ENCODE measurements around the gene DLX6.

Gene DLX6

DNA sequence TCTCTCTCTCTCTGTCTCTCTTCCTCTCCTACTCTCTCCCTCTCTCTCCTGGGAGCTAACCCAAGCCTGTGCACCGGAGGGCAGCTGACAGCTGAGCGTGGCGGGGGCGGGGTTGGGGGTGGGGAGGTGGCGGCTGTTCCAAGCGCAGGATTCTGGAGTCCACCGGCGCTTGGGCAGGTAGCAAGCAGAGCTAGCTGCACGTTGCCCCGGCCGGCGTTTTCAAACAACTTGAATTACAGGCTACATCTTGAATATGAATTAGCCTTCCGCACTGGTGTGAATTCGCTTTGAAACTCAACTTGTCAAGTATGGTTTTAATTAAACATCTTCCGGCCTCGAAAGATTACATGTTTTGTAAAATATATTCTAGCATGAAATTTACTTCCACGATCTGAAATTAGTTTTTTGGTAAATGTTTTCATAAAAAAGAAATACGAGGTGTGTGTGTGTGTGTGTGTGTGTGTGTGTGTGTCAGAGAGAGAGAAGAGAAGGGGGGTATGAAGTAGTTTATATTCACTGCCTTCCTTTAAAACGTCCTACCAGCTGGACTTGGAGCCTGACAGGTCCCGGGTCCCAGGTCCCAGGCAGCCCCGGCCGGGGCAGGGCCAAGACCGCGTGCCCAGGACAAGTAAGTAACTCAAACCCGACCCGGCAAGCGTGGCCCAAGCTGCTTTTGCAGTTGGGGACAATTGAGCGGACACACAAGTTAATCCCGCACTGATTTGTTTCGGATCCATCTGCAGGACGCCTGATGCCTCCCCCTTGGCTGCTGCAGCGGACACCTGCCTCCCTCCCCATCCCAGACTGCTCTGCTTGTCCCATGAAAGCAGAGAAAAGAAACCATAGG, 9.0 kb upstream of the DLX6 start:
- no peak for FAIRE-seq

- FAIRE-seq = no peak
Observed at GRCh38 chr7:96996958-96997511, 8.3 kb upstream of the DLX6 start.

DNA sequence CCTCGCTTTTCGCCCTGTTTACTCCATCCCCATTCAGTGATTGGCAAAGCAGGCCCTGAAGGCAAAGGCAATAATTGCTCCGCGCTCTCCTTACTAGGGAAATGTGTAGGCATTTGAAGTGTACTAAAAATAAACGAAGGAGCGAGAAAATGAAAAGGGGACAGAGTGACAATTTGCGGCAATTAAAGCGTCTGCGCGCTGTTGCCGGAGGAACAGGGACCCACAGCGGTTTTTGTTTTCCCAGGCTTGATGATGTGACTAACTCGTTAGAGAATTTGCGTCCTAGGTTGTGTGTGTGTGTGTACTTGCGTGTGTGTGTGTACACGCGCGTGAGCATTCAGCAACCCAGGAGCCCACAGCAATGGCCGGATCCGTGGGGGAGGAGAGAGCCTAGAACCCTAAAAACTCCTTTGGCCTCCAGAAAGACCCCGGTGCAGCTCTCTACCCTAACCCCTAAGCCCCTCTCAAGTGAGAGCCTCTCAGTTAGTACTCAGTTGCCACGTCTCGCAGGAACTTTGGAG, 7.8 kb upstream of the DLX6 start:
- FAIRE-seq = no peak

- FAIRE-seq = no peak
Observed at GRCh38 chr7:96998333-96998732, 7.0 kb upstream of the DLX6 start.

GRCh38 chr7:96998744-96999143, 6.6 kb upstream of the DLX6 start:
- no peak for FAIRE-seq

GRCh38 chr7:97001221-97001620, 4.1 kb upstream of the DLX6 start:
- no peak for FAIRE-seq

DNA sequence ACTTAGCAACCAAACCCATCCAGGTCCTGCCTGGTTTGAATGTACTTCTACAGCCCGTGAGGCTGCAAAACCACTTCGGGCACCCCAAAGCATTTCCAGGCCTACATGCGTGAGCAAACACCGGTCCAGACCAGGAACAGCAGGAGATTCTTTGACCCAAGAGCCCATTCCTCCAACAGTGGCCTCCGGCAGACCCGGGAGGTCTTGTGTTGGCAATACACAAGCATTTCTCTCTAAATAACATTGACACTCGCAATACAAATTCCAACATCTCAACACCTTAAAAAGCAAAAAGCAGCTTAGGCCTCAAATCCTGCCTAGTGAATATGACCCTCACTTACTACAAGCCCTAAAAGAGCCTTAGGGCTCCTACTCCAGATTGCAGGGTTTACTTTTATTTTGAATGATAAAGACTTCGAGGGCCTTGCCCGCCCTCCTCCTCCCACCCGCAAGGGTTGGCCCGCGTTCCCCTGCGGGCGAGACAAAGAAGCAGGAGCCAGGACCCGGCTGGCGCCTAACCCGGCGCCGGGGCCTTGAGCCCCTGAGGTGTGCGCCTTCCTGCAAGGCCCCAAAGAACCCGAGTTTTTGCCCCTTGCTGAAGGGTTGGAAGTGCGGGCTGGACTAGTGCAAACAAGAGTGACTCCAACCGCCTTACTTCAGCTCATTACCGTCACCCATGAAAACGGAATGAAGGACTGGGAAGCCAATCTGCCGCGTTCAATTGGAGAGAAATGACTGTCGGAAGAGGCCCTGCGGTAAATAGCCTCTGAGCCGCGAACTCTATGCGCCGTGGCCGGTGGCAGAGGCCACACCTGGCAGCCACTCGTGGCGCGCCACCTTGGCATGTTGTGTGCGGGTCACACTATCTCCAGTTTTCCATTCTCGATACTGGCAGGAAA, 3.4 kb upstream of the DLX6 start:
- FAIRE-seq = no peak

DNA sequence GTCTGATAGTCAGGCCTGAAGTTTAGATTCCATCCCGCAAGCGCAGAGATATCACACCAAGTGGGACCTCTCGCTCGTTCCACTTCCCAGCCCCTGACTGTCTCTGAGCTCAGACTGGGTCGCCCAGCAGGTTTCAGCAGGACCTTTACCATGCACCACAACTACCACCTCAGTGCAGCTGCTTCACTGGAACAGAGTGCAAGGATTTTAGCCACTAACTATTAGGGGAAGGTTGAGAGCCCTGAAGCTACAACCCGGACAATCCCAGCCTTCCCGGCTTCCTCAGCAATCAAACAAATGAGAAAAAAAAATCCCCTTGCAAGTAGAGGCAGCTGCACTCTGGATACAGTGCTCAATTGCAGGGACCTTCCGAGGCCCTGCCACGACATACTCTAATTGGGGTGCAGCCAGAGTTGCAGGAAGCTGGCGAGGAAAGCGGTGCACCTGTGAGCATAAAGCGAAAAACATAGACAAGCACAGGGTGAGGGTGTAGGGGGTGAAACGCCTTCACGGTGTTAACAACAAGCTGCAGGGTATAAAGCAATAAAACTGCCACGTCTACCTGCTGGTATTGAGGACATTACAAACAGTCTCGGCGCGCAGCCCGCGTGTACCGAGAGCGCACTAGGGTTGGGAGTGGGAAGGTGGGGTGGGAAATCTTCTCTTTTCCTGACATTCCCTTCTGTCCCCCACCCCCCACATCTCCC, 2.6 kb upstream of the DLX6 start:
- FAIRE-seq = no peak

GRCh38 chr7:97003262-97004246, 1.8 kb upstream of the DLX6 start:
- FAIRE-seq = no peak

DNA sequence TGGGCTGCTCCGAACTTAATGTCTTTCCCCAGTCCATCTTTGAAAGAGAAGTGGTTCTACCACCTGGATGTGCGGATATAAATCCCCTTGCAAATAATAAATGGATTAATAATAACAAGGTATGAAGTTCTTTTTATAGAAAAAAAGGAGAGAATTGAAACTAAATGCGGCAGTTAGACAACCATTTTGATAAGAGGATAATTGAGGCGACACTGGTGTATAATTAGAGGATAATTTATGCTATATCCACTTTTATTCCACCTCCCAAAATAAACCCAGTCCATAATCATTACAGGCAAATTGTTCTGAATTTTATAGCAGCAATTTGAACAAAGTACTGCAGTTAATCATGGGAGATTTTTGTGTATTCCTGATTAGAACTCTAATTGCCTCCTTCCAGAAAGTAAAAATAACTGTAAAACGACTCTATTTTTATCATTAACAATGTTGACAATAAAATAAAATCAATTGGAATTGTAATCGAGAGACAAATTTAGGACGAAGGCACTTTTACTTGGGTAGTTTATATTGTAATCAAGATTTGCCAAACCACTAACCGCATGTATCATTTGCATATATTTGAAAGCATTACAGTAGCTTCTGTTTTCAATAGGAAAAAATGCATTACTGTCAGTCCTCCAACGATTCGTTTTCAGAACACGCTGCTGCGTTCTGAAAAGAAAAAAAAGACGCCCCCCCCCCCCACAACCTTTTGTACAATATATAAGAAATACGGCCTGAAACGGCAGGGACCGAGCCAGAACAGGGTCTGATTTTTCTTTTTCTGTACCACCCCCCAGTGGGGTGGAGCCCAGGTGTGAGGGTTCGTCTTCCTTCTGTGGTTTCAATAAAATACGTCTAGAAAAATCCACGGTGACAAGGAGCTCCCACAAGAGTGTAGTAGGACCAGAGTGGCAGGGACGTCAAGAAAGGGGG, 838 bp upstream of the DLX6 start:
- FAIRE-seq = no peak

DNA sequence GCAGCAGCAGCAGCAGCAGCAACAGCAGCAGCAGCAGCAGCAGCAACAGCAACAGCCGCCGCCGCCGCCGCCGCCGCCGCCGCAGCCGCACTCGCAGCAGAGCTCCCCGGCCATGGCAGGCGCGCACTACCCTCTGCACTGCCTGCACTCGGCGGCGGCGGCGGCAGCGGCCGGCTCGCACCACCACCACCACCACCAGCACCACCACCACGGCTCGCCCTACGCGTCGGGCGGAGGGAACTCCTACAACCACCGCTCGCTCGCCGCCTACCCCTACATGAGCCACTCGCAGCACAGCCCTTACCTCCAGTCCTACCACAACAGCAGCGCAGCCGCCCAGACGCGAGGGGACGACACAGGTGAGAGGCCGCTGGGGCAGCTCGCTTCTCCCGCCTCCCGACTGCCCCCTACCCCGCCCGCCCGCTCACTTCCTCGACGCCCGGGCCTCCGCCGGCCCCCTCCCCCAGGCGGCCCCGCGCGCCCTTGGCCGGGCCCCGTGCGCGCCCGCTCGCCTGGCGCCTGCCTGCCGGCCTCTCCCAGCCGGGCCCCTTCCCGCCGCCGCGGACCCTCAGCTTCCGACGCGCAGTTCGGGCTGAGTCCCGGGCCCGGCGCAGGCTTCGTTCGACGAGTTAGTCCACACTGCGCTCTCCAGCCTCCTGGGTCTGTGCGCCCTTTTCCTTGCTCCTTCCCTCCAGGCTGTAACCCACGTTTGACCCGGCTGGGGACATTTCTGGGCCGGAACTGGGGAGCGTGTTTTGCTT, 882 bp downstream of the DLX6 start:
- no peak for FAIRE-seq

- FAIRE-seq = no peak
Observed at GRCh38 chr7:97006816-97007582, 1.6 kb downstream of the DLX6 start.

DNA sequence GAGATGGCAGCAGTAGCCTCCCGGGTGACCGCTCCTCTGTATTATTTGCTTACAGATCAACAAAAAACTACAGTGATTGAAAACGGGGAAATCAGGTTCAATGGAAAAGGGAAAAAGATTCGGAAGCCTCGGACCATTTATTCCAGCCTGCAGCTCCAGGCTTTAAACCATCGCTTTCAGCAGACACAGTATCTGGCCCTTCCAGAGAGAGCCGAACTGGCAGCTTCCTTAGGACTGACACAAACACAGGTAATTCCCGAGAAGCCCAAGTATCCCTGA, 2.2 kb downstream of the DLX6 start:
- FAIRE-seq = no peak

DNA sequence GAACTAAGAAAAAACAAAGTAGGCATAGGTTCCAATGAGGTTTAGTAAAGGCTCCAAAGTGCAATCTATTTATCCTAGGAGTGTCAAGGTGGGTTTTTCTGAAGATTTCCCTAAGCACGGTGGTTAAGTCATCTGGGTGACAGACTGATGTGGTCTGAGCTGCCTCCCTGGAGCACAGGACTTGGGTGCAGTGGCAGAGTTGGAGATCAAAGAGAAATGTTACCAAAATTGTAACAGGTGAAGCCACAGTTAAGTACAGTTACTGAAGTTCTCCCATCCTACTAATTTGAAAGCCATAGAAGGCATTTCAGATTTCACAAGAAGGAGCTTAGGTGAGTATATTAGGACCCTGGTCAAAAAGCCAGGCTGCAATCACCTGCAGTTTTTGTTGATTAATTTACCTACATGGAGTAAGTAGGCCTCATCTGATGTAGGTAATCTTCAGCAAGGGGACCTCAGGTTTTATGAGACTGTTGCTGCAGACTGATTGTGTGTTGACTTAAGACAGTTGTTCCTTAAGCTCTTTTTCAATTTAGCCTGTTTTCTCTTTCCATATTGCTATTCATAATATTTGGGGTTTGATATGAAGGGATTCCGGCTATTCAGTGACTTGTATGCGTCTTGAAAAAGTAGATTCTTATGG, 3.0 kb downstream of the DLX6 start:
- no peak for FAIRE-seq

GRCh38 chr7:97009753-97010732, 4.7 kb downstream of the DLX6 start:
- FAIRE-seq = no peak

GRCh38 chr7:97011104-97011503, 5.8 kb downstream of the DLX6 start:
- no peak for FAIRE-seq

All from G401.6 (cell line).